Hematopoietic multipotent progenitor cell (in vitro differentiated cells): Measurements from ENCODE around the gene KMT2C. TPM values are rescaled to one million over a fixed set of nuclear protein-coding genes. Genes with fewer than 3 reads are reported as not detected.
"Not testable (repeated sequence)": the region's sequence is repeated elsewhere in the genome, so short reads cannot be mapped to it uniquely, and the experiment has no call there.

Experiments
- DNase-seq, 3 donors: peaks; one replicate each; pipeline ENCODE4 v3.0.0-alpha.2; 2011 to 2015; ENCODE audit warnings: low read depth in 2 of 3, low spot score in 2 of 3
- total RNA-seq: library from RNA; depleted of rRNA; stranded (reverse); fragments of >200 nt; gene quantifications from one replicate; pipeline ENCODE4 v1.2.3, GENCODE V29; 2012

The KMT2C gene
- total RNA-seq, 1 donor: 33.1 TPM

- DNase-seq: not testable (repeated sequence)
Observed at GRCh38 chr7:152236306-152236705, 199.5 kb downstream of the KMT2C start.

DNA sequence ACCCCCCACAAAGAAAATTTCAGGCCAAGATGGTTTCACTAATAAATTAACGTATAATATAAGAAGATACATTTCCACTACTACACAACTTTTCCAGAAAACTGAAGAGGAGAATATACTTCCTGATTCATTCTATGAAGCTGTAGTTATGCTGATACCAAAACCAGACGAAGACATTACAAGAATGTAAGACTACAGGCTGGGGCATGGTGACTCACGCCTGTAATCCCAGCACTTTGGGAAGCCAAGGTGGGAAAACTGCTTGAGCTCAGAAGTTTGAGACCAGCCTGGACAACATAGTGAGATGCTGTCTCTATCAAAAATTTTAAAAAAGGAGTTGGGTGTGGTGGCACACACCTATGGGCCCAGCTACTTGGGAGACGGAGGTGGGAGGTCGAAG is 201.4 kb downstream of the KMT2C start:
- not testable (repeated sequence) for DNase-seq

- no peak for DNase-seq
Observed at GRCh38 chr7:152231089-152231488, 204.7 kb downstream of the KMT2C start.

- not testable (repeated sequence) for DNase-seq
Observed at GRCh38 chr7:152219556-152219955, 216.2 kb downstream of the KMT2C start.

GRCh38 chr7:152208766-152209165 is 227.0 kb downstream of the KMT2C start:
- not testable (repeated sequence) for DNase-seq

DNA sequence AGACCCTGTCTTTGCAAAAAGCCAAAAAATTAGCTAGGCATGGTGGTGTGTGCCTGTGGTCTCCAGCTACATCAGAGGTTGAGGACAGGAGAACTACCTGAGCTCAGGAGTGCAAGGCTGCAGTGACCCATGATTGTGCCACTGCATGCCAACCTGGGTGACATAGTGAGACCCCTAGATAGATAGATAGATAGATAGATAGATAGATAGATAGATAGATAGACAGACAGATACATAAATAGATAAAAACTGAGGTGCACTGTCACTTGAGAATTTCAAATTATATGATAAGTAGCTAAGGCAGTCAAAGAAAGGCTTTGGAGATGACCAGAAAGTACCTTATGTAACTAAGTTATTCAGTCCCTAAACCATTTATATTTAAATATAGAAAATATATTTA is 231.4 kb downstream of the KMT2C start:
- not testable (repeated sequence) for DNase-seq

DNA sequence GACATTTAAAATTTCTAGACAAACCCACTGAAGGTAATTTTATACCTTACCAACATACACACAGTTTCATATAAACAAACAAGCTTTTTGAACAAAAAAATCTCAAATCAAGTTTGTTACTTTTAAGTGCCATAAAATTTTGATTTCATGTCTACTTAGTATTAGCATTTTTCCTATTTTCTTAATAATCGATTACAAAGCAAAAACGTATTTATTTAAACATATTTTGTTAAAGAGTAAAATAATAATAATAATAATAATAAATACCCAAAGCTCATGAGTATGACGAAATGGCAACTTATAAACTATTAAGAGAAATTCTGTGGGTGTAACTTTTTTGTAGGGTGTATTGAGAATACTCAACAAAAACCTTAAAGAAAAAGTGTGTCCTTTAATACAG is 232.7 kb downstream of the KMT2C start:
- DNase-seq: no peak

GRCh38 chr7:152202056-152202455 is 233.7 kb downstream of the KMT2C start:
- DNase-seq: no peak

- DNase-seq: no peak
Observed at GRCh38 chr7:152200395-152200794, 235.4 kb downstream of the KMT2C start.

GRCh38 chr7:152196391-152196790 is 239.4 kb downstream of the KMT2C start:
- DNase-seq: no peak

GRCh38 chr7:152193880-152194279 is 241.9 kb downstream of the KMT2C start:
- DNase-seq: no peak

GRCh38 chr7:152189061-152189460 is 246.7 kb downstream of the KMT2C start:
- DNase-seq: no peak

DNA sequence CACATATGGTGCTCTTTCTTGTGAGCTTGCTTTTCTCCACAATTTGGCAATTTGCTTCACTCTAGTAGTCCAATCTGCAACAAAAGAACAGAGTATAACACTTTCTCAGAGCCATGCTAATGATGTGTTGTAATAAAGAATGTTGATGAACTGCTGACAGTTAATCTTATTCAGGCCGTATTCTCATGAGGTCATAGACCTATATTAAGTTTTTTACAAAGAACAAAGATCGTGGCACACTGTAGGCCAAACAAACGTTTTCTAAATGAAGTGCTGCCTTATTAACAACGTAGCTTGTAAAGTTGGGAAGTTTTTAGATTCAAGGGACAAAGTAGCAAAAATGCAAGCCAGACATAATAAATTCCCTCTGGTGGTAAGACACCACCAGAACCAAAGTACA is 250.2 kb downstream of the KMT2C start:
- no peak for DNase-seq

GRCh38 chr7:152180587-152180986 is 255.2 kb downstream of the KMT2C start:
- DNase-seq: no peak

GRCh38 chr7:152180048-152180447 is 255.8 kb downstream of the KMT2C start:
- DNase-seq: no peak

- no peak for DNase-seq
Observed at GRCh38 chr7:152178405-152179058, 257.3 kb downstream of the KMT2C start.

GRCh38 chr7:152177681-152178404 is 258.0 kb downstream of the KMT2C start:
- DNase-seq: no peak

DNA sequence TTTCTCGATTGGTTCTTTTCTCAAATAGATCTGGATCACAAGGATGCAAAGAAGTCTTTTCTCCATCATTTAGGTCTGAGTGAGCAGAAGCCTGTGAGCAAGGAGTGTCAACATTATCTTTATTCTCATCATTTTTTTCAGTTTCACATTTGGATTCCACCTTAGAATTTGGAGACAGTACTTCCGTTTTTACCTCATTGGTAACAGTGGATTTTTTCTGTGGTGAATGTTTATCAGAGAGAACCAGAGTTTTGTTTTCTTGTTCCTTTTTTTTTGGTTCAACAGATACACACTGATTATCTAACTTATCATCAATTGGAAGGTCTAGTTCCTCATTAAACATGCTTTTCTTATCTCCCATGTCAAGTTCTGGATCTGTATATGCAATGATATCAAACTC is 259.0 kb downstream of the KMT2C start:
- DNase-seq: peak in 2 of 3 donors; percentile 7 to 55

- DNase-seq: no peak
Observed at GRCh38 chr7:152173372-152174070, 262.3 kb downstream of the KMT2C start.

DNA sequence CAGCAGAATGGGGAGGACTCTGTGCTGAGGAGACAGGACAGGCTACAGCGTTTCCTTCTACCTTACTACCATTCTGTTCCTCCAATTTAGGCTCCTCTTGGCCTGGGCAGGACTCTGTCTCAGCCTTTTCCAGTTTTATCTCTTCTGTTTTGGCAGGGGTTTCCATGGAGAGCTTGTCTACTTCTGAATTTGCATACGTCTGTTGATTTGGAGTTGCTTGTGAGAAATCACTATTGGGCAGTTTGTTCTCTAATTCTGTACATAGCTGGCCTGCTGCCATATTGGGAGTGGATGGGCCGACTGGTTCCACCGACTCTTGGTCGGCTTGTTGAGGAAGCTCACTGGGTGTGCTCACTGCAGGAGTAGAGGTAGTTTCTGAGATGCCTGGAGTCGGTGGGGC is 273.5 kb downstream of the KMT2C start:
- DNase-seq: no peak

DNA sequence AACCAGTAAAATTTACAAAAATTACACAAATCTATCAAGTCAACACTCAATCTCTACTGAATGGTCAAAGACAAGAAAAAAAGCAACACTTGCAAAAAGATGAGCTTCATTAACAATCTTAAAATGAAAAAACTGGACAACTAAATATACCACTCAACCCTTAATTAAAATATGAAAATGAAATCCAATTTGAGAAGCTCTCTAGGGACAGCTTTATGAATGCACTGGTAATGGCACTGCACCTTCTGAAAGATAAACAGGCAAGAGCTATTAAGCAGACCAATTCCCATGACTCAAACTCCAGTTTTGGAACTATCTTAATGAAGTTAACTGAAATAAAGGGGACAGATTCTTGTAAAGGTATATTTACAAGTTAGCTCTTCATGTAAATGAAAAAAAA is 274.6 kb downstream of the KMT2C start:
- DNase-seq: no peak
